Measurements from ENCODE around the gene CLDN3. TPM values are rescaled to one million over a fixed set of nuclear protein-coding genes. Genes with fewer than 3 reads are reported as not detected.

Gene CLDN3
- total RNA-seq, 1 experiment from 2014 or later: 51.6 TPM

DNA sequence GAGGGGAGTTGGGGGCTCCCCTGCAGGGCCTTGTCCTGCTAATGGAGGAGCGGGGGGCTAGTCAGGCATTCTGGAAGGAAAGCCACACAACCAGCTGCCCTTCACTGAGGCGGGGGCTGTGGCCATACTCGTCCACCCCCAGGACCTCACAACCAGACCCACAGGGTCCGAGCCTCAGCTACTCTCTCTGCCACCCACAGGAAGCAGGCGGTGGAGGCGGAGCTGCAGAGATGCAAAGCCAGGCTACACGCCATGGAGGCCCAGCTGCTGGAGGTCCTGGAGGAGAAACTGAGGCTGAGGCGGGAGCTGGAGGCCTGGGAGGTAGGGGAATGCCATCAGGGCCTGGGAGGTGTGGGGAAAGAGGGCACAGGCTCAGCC, 34.6 kb downstream of the CLDN3 start:
- Histone ChIP-seq H3K9me3 (ENCODE audit: low read length) (no peaks in the 10 kb centered on the region), H3F3A (ENCODE audit: low read length, unreplicated experiment) (no peaks in the 10 kb centered on the region), H3K79me2 (ENCODE audit: low read length) (peaks cover 21% of the 10 kb centered on the region), H3K4me2 (ENCODE audit: low read length) (no peak overlapping the region), H3K4me3 (ENCODE audit: low read length) (no peak overlapping the region), H3K4me1 (ENCODE audit: insufficient read depth, low read length) (peaks cover 18% of the 10 kb centered on the region), H3K27ac (ENCODE audit: low read length) (no peak overlapping the region; the same call in 1 of the 2 replicates), H3K9ac (ENCODE audit: low read length) (no peak overlapping the region), H4K20me1 (ENCODE audit: low read length) (peaks cover 10% of the 10 kb centered on the region; the same call in 1 of the 2 replicates), H3K36me3 (ENCODE audit: low read depth, low read length) (peaks cover 7% of the 10 kb centered on the region; the same call in 1 of the 2 replicates), H2AFZ (ENCODE audit: low read length) (no peak overlapping the region), H3K27me3 (ENCODE audit: low read length) (no peaks in the 10 kb centered on the region), H3K9me2 (replicated peaks; ENCODE audit: low read length) (no peaks in the 10 kb centered on the region)
- DNase-seq (no peak), ATAC-seq (no peak)
- CTCF ChIA-PET: interaction anchor here (0.5 to 1.2 kb wide), 2 partner anchors 29 to 127 kb away, joined by 3 to 4 read pairs; no protein-coding TSS in a partner anchor
- BruUV-seq (replicated peaks): no TSS peak
- intact Hi-C loops (cut with micrococcal nuclease): no loop called here
- no peak for TF ChIP-seq EZH2 (IDR thresholded peaks at IDR 0.05; ENCODE audit: low read length, unreplicated experiment)
- TF ChIP-seq, protein P1, sequence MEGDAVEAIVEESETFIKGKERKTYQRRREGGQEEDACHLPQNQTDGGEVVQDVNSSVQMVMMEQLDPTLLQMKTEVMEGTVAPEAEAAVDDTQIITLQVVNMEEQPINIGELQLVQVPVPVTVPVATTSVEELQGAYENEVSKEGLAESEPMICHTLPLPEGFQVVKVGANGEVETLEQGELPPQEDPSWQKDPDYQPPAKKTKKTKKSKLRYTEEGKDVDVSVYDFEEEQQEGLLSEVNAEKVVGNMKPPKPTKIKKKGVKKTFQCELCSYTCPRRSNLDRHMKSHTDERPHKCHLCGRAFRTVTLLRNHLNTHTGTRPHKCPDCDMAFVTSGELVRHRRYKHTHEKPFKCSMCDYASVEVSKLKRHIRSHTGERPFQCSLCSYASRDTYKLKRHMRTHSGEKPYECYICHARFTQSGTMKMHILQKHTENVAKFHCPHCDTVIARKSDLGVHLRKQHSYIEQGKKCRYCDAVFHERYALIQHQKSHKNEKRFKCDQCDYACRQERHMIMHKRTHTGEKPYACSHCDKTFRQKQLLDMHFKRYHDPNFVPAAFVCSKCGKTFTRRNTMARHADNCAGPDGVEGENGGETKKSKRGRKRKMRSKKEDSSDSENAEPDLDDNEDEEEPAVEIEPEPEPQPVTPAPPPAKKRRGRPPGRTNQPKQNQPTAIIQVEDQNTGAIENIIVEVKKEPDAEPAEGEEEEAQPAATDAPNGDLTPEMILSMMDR (conservative IDR thresholded peaks at IDR 0.05; ENCODE audit: low read depth, low read length): no peak
- TF ChIP-seq EZH2phosphoT487 (IDR thresholded peaks at IDR 0.05; ENCODE audit: borderline replicate concordance, low read length): no peak
- POLR2A ChIA-PET (ENCODE audit: unreplicated experiment): interaction anchor here (0.7 kb wide), 1 partner anchor 18 kb away, joined by 4 read pairs; no protein-coding TSS in a partner anchor

DNA sequence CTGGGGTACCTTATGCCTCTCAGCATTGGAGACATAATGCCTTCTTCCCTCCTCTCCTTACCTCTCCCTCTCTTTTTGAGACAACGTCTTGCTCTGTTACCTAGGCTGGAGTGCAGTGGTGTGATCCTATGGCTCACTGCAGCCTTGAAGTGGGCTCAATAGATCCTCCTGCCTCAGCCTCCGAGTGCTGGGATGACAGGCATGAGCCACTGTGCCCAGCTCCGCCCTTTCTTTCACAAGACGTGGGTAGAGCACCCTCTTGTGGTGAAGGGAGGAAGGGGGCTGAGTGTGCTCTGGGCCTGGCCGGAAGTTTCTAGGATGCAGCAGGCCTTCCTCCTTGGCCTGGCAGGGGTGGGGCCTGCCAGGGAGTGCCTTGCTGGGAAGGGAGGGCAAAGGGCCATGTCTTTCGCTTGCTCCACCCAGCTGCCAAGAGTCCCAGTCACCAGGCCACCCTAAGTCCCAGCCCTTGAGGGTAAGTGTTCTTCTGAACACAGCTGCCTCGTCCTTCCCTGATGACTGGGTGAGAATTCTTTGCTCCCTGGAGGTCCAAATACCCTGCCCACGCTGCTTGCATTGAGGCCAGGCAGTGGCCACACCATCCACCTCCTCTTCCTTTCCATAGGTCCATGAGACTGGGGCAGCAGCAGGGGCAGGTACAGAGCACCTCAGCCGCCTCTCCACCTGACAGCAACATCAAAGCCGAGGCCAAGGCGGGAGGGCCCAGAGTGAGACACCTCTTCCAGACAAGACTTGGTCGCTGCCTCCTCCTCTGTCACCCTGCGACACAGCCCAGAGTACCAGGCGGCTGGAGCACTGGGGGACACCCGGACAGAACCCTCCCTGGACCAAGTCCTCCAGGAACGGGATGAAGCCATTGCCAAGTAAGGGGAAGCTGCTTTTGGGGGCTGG, 35.2 kb downstream of the CLDN3 start:
- POLR2A ChIA-PET (ENCODE audit: unreplicated experiment): interaction anchor here (0.7 kb wide), 2 partner anchors 17 to 28 kb away, joined by 4 read pairs; no protein-coding TSS in a partner anchor

More for the DNA sequence above, 35.2 kb downstream of the CLDN3 start:
- CTCF ChIA-PET: interaction anchor here (0.5 to 1.2 kb wide), 3 partner anchors 28 to 126 kb away, joined by 3 to 7 read pairs (median 4); no protein-coding TSS in a partner anchor
- TF ChIP-seq, protein P1 (conservative IDR thresholded peaks at IDR 0.05; ENCODE audit: low read depth, low read length): peak; percentile 90
- no peak for TF ChIP-seq EZH2 (IDR thresholded peaks at IDR 0.05; ENCODE audit: low read length, unreplicated experiment)
- TF ChIP-seq EZH2phosphoT487 (IDR thresholded peaks at IDR 0.05; ENCODE audit: borderline replicate concordance, low read length): no peak
- H3K4me3 ChIP-seq (ENCODE audit: low read length): no peak overlapping the region
- H3K9ac ChIP-seq (ENCODE audit: low read length): no peak overlapping the region
- ATAC-seq (peak; percentile 65), DNase-seq (peak; percentile 94)
- intact Hi-C loops (cut with micrococcal nuclease): loop anchor here (1.0 kb wide), 1 partner anchor 120 kb away; no protein-coding TSS in a partner anchor
- H4K20me1 ChIP-seq (ENCODE audit: low read length): peaks cover 10% of the 10 kb centered on the region; the same call in 1 of the 2 replicates
- H3K4me2 ChIP-seq (ENCODE audit: low read length): no peak overlapping the region
- H3K9me2 ChIP-seq (replicated peaks; ENCODE audit: low read length): no peaks in the 10 kb centered on the region
- peaks cover 7% of the 10 kb centered on the region; the same call in 1 of the 2 replicates for H3K36me3 ChIP-seq (ENCODE audit: low read depth, low read length)
- peaks cover 21% of the 10 kb centered on the region for H3K79me2 ChIP-seq (ENCODE audit: low read length)
- peaks cover 18% of the 10 kb centered on the region for H3K4me1 ChIP-seq (ENCODE audit: insufficient read depth, low read length)
- H3K27me3 ChIP-seq (ENCODE audit: low read length): no peaks in the 10 kb centered on the region
- BruUV-seq (replicated peaks): no TSS peak
- H3K9me3 ChIP-seq (ENCODE audit: low read length): no peaks in the 10 kb centered on the region
- peak overlapping the region; percentile 36 for H3K27ac ChIP-seq (ENCODE audit: low read length)
- H2AFZ ChIP-seq (ENCODE audit: low read length): no peak overlapping the region
- no peaks in the 10 kb centered on the region for H3F3A ChIP-seq (ENCODE audit: low read length, unreplicated experiment)
